ENCODE measurements around the gene ZNF774. TPM values are rescaled to one million over a fixed set of nuclear protein-coding genes. Genes with fewer than 3 reads are reported as not detected.

Gene ZNF774
- total and polyA plus RNA-seq, 4 donors = 0.19 to 1.0 (median 0.48) TPM

- TF ChIP-seq CTCF (IDR thresholded peaks at IDR 0.05; ENCODE audit: low read depth, low read length, missing input control) = no peak
- no peak for TF ChIP-seq RAD21 (IDR thresholded peaks at IDR 0.05)
- TF ChIP-seq FOXA2 (IDR thresholded peaks at IDR 0.05) = no peak
- TF ChIP-seq EGR1 (IDR thresholded peaks at IDR 0.05; ENCODE audit: low read depth in 2 of 2) = no peak
- TF ChIP-seq TAF1 (conservative IDR thresholded peaks at IDR 0.05) = no peak
- TF ChIP-seq RXRA (IDR thresholded peaks at IDR 0.05) = no peak
- TF ChIP-seq GABPA (IDR thresholded peaks at IDR 0.05 in 1 of 2, conservative IDR thresholded peaks at IDR 0.05 in 1 of 2) = no peak
Observed at GRCh38 chr15:90396321-90396720, 44.2 kb downstream of the ZNF774 start (continued).

- Histone ChIP-seq H3K9ac (ENCODE audit: low read depth in 1 of 2, low read length in 2 of 2) (peak overlapping the region in 1 of 2 donors; percentile 74), H3K27ac (ENCODE audit: low read depth in 1 of 2, low read length in 2 of 2) (peak overlapping the region; percentile 77 to 84), H3K4me3 (ENCODE audit: low read depth in 1 of 3, low read length in 3 of 3) (no peak overlapping the region), H3K27me3 (ENCODE audit: control insufficient read depth in 4 of 4, insufficient read depth in 4 of 4, low read length in 3 of 4) (no peaks in the 10 kb centered on the region), H3K4me1 (ENCODE audit: control insufficient read depth in 4 of 4, insufficient read depth in 4 of 4, low read length in 3 of 4) (peaks cover 2 to 6% (median 4%) of the 10 kb centered on the region in 4 donors), H3K36me3 (ENCODE audit: control insufficient read depth in 4 of 4, insufficient read depth in 3 of 4, low read depth in 1 of 4, low read length in 3 of 4) (no peaks in the 10 kb centered on the region), H3K9me3 (ENCODE audit: control insufficient read depth in 4 of 4, low read length in 3 of 4) (no peaks in the 10 kb centered on the region)
- DNase-seq (ENCODE audit: low spot score) = no peak
- 75% methylated on average over 7 of the region's 7 CpGs for WGBS
- TF ChIP-seq RXRA (IDR thresholded peaks at IDR 0.05) (no peak), MAX (IDR thresholded peaks at IDR 0.05) (no peak), ZBTB33 (IDR thresholded peaks at IDR 0.05) (no peak), REST (IDR thresholded peaks at IDR 0.05) (no peak), EGR1 (IDR thresholded peaks at IDR 0.05; ENCODE audit: low read depth in 2 of 2) (no peak), HNF4G (IDR thresholded peaks at IDR 0.05) (no peak), RAD21 (IDR thresholded peaks at IDR 0.05) (no peak), ATF3 (IDR thresholded peaks at IDR 0.05) (no peak), CTCF (IDR thresholded peaks at IDR 0.05; ENCODE audit: low read depth, low read length, missing input control) (no peak), FOXA1 (IDR thresholded peaks at IDR 0.05) (no peak), NR2F2 (IDR thresholded peaks at IDR 0.05) (no peak), HNF4A (conservative IDR thresholded peaks at IDR 0.05) (no peak), TAF1 (conservative IDR thresholded peaks at IDR 0.05) (no peak), SP1 (IDR thresholded peaks at IDR 0.05) (no peak), FOXA2 (IDR thresholded peaks at IDR 0.05) (no peak)
Observed at GRCh38 chr15:90400005-90400758, 48.1 kb downstream of the ZNF774 start.

All from liver (tissue), 9 donors.